ENCODE results near the gene PLA2G2F. TPM values are rescaled to one million over a fixed set of nuclear protein-coding genes. Genes with fewer than 3 reads are reported as not detected.

PLA2G2F gene
- total RNA-seq, 1 experiment from 2014 or later: not detected

DNA sequence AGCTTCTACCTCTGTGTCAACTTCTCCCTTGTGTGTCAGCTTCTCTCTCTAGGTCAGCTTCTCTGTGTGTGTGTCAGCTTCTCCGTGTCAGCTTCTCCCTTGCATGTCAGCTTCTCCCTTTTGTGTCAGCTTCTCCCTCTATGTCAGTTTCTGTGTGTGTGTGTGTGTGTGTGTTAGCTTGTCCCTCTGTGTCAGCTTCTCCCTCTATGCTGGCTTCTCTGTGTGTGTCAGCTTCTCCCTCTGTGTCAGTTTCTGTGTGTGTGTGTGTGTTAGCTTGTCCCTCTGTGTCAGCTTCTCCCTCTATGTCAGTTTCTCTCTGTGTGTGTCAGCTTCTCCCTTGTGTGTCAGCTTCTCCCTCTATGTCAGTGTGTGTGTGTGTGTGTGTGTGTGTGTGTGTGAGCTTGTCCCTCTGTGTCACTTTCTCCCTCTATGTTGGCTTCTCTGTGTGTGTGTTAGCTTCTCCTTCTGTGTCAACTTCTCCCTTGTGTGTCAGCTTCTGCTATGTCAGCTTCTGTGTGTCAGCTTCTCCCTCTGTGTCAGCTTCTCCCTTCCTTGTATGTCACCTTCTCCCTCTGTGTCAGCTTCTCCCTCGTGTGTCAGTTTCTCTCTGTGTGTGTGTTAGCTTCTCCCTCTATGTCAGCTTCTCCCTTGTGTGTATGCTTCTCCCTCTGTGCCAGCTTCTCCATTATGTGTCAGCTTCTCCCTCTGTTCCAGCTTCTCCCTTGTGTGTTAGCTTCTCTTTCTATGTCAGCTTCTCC is 40.4 kb downstream of the PLA2G2F start:
- ATAC-seq: no peak
- Mint-ChIP-seq H3K4me1 (peaks cover 10% of the 10 kb centered on the region), H3K36me3 (no peaks in the 10 kb centered on the region), H3K27ac (no peak overlapping the region), H3K9me3 (peaks cover 14% of the 10 kb centered on the region), H3K27me3 (ENCODE audit: low read depth) (peaks cover 44% of the 10 kb centered on the region), H3K4me3 (no peak overlapping the region)
- CTCF ChIA-PET: interaction anchor here (0.6 to 2.6 kb wide), 14 partner anchors 14 to 316 kb away, joined by 3 to 8 read pairs (median 4); no protein-coding TSS in a partner anchor
- POLR2A ChIA-PET: no interaction called here
- no peak for DNase-seq (ENCODE audit: low spot score)
- TF ChIP-seq, protein P1, sequence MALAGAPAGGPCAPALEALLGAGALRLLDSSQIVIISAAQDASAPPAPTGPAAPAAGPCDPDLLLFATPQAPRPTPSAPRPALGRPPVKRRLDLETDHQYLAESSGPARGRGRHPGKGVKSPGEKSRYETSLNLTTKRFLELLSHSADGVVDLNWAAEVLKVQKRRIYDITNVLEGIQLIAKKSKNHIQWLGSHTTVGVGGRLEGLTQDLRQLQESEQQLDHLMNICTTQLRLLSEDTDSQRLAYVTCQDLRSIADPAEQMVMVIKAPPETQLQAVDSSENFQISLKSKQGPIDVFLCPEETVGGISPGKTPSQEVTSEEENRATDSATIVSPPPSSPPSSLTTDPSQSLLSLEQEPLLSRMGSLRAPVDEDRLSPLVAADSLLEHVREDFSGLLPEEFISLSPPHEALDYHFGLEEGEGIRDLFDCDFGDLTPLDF (CRISPR knock-in tag; IDR thresholded peaks at IDR 0.05): no peak
- TF ChIP-seq, protein P2, sequence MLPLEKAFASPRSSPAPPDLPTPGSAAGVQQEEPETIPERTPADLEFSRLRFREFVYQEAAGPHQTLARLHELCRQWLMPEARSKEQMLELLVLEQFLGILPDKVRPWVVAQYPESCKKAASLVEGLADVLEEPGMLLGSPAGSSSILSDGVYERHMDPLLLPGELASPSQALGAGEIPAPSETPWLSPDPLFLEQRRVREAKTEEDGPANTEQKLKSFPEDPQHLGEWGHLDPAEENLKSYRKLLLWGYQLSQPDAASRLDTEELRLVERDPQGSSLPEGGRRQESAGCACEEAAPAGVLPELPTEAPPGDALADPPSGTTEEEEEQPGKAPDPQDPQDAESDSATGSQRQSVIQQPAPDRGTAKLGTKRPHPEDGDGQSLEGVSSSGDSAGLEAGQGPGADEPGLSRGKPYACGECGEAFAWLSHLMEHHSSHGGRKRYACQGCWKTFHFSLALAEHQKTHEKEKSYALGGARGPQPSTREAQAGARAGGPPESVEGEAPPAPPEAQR (CRISPR knock-in tag; IDR thresholded peaks at IDR 0.05): no peak
- TF ChIP-seq ZNF423 (CRISPR knock-in tag; IDR thresholded peaks at IDR 0.05) (no peak), FOXP1 (CRISPR knock-in tag; IDR thresholded peaks at IDR 0.05; ENCODE audit: borderline replicate concordance) (no peak), CTCF (IDR thresholded peaks at IDR 0.05) (no peak), NR3C1 (CRISPR knock-in tag; conservative IDR thresholded peaks at IDR 0.05; ENCODE audit: low read depth) (no peak), ZNF232 (CRISPR knock-in tag; IDR thresholded peaks at IDR 0.05) (no peak), RELA (CRISPR knock-in tag; IDR thresholded peaks at IDR 0.05; ENCODE audit: borderline replicate concordance) (no peak), ESRRA (CRISPR knock-in tag; IDR thresholded peaks at IDR 0.05; ENCODE audit: borderline replicate concordance) (no peak)
- TF ChIP-seq, protein P3, sequence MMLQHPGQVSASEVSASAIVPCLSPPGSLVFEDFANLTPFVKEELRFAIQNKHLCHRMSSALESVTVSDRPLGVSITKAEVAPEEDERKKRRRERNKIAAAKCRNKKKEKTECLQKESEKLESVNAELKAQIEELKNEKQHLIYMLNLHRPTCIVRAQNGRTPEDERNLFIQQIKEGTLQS (CRISPR knock-in tag; conservative IDR thresholded peaks at IDR 0.05): no peak
- TF ChIP-seq, protein P4, sequence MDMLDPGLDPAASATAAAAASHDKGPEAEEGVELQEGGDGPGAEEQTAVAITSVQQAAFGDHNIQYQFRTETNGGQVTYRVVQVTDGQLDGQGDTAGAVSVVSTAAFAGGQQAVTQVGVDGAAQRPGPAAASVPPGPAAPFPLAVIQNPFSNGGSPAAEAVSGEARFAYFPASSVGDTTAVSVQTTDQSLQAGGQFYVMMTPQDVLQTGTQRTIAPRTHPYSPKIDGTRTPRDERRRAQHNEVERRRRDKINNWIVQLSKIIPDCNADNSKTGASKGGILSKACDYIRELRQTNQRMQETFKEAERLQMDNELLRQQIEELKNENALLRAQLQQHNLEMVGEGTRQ (CRISPR knock-in tag; IDR thresholded peaks at IDR 0.05): no peak
- TF ChIP-seq, protein P5, sequence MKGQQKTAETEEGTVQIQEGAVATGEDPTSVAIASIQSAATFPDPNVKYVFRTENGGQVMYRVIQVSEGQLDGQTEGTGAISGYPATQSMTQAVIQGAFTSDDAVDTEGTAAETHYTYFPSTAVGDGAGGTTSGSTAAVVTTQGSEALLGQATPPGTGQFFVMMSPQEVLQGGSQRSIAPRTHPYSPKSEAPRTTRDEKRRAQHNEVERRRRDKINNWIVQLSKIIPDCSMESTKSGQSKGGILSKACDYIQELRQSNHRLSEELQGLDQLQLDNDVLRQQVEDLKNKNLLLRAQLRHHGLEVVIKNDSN (CRISPR knock-in tag; IDR thresholded peaks at IDR 0.05): no peak
- TF ChIP-seq, protein P6, sequence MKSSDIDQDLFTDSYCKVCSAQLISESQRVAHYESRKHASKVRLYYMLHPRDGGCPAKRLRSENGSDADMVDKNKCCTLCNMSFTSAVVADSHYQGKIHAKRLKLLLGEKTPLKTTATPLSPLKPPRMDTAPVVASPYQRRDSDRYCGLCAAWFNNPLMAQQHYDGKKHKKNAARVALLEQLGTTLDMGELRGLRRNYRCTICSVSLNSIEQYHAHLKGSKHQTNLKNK (CRISPR knock-in tag; IDR thresholded peaks at IDR 0.05): no peak

DNA sequence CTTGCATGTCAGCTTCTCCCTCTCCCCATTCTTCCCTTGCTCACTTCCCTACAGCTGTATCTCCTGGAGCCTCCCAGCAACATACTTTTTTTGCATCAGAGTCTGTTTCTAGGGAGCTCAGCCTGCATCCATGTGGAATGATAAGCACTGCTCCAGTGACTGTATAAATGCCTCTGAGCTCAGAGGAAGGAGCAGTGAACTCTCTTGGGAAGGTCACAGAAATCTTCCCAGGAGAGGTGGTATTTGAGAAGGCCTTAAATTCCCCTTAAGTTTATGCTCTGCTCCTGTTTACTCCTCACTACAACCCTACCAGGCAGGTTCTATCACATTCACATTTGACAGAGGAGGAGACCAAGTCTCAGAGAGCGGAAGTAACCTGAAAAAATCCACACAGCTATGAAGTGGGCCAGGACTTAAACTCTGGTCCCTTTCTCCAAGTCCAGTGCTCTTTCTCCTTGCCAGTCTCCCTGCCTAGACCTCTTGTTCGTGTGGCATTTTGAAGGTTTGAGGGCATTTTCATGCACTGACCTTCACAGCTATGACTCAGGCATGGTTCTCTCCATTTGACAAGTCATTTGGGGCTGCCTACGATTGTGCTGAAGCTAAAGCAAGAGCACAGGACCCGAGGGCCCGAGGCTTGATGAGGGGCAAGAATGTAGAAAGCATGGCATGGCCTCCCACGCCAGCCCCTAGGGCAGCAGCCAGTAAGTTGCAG is 41.2 kb downstream of the PLA2G2F start:
- H3K9me3 Mint-ChIP-seq: peaks cover 14% of the 10 kb centered on the region
- POLR2A ChIA-PET: no interaction called here
- DNase-seq (ENCODE audit: low spot score): no peak
- ATAC-seq: no peak
- H3K4me1 Mint-ChIP-seq: peaks cover 9% of the 10 kb centered on the region
- H3K4me3 Mint-ChIP-seq: no peak overlapping the region
- H3K36me3 Mint-ChIP-seq: no peaks in the 10 kb centered on the region
- no peak overlapping the region for H3K27ac Mint-ChIP-seq
- CTCF ChIA-PET: interaction anchor here (0.6 to 2.2 kb wide), 9 partner anchors 13 to 250 kb away, joined by 3 to 8 read pairs (median 4); no protein-coding TSS in a partner anchor
- H3K27me3 Mint-ChIP-seq (ENCODE audit: low read depth): peaks cover 52% of the 10 kb centered on the region
- no peak for TF ChIP-seq KAT7 (CRISPR knock-in tag; IDR thresholded peaks at IDR 0.05; ENCODE audit: borderline replicate concordance)
- TF ChIP-seq ERG (CRISPR knock-in tag; IDR thresholded peaks at IDR 0.05): no peak
- no peak for TF ChIP-seq ARID4B (CRISPR knock-in tag; IDR thresholded peaks at IDR 0.05; ENCODE audit: borderline replicate concordance)
- TF ChIP-seq TCF7 (CRISPR knock-in tag; IDR thresholded peaks at IDR 0.05; ENCODE audit: low read depth): no peak
- no peak for TF ChIP-seq SOX15 (CRISPR knock-in tag; IDR thresholded peaks at IDR 0.05)
